ENCODE data around the gene PDCD1. TPM values are rescaled to one million over a fixed set of nuclear protein-coding genes. Genes with fewer than 3 reads are reported as not detected.

The PDCD1 gene
- total and polyA plus RNA-seq, 9 donors = 0.13 to 0.57 (median 0.27) TPM; not detected in 2

GRCh38 chr2:241815477-241816430 is 42.9 kb downstream of the PDCD1 start:
- H3K27ac ChIP-seq = no peak overlapping the region
- WGBS, 3 donors = 76 to 82% (median 79%) methylated on average over 45 to 48 of the region's 48 CpGs
- DNase-seq = peak in 2 of 5 donors; percentile 16 to 32
- no peaks in the 10 kb centered on the region for H3K36me3 ChIP-seq
- no peaks in the 10 kb centered on the region for H3K4me1 ChIP-seq (ENCODE audit: insufficient read depth)
- intact Hi-C loops (cut with DNase I) = no loop called here
- H3K27me3 ChIP-seq = no peaks in the 10 kb centered on the region
- TF ChIP-seq POLR2A (IDR thresholded peaks at IDR 0.05) (no peak), CTCF (IDR thresholded peaks at IDR 0.05) (no peak), EP300 (IDR thresholded peaks at IDR 0.05) (no peak)
- H3K9me3 ChIP-seq = no peaks in the 10 kb centered on the region
- no peak overlapping the region for H3K4me3 ChIP-seq

- intact Hi-C loops (cut with DNase I) = loop anchor here in 1 of 4 donors (5.0 kb wide), 1 partner anchor 853 kb away; no protein-coding TSS in a partner anchor
- H3K36me3 ChIP-seq = no peaks in the 10 kb centered on the region
- TF ChIP-seq CTCF (IDR thresholded peaks at IDR 0.05) (no peak), EP300 (IDR thresholded peaks at IDR 0.05) (no peak), POLR2A (IDR thresholded peaks at IDR 0.05) (no peak)
- DNase-seq = peak in 1 of 5 donors; percentile 34
- no peak overlapping the region for H3K4me3 ChIP-seq
- no peak overlapping the region for H3K27ac ChIP-seq
- no peaks in the 10 kb centered on the region for H3K9me3 ChIP-seq
- no peaks in the 10 kb centered on the region for H3K27me3 ChIP-seq
- 77 to 85% (median 81%) methylated on average over 51 to 52 of the region's 52 CpGs for WGBS, 3 donors
- H3K4me1 ChIP-seq (ENCODE audit: insufficient read depth) = no peaks in the 10 kb centered on the region
Measured at GRCh38 chr2:241814643-241815476, 43.8 kb downstream of the PDCD1 start.

- intact Hi-C loops (cut with DNase I) = loop anchor here in 1 of 4 donors (5.0 kb wide), 1 partner anchor 852 kb away; no protein-coding TSS in a partner anchor
- no peak for DNase-seq
- Histone ChIP-seq H3K27ac (no peak overlapping the region), H3K9me3 (no peaks in the 10 kb centered on the region), H3K36me3 (no peaks in the 10 kb centered on the region), H3K4me3 (no peak overlapping the region), H3K4me1 (ENCODE audit: insufficient read depth) (no peaks in the 10 kb centered on the region), H3K27me3 (no peaks in the 10 kb centered on the region)
- WGBS, 3 donors = 43 to 55% (median 46%) methylated on average over 17 of the region's 17 CpGs
- TF ChIP-seq POLR2A (IDR thresholded peaks at IDR 0.05) = no peak
Measured at GRCh38 chr2:241814393-241814642, 44.4 kb downstream of the PDCD1 start.

GRCh38 chr2:241813644-241814392 is 44.9 kb downstream of the PDCD1 start:
- TF ChIP-seq CTCF (IDR thresholded peaks at IDR 0.05) (no peak), POLR2A (IDR thresholded peaks at IDR 0.05) (no peak), EP300 (IDR thresholded peaks at IDR 0.05) (no peak)

More at GRCh38 chr2:241813644-241814392, 44.9 kb downstream of the PDCD1 start:
- Histone ChIP-seq H3K27ac (no peak overlapping the region), H3K9me3 (no peaks in the 10 kb centered on the region), H3K4me3 (no peak overlapping the region), H3K36me3 (no peaks in the 10 kb centered on the region), H3K4me1 (ENCODE audit: insufficient read depth) (no peaks in the 10 kb centered on the region), H3K27me3 (no peaks in the 10 kb centered on the region)
- no peak for DNase-seq
- intact Hi-C loops (cut with DNase I) = loop anchor here in 1 of 4 donors (5.0 kb wide), 1 partner anchor 852 kb away; no protein-coding TSS in a partner anchor
- 56 to 65% (median 56%) methylated on average over 16 to 20 of the region's 20 CpGs for WGBS, 3 donors

All from ovary (tissue), 9 donors.